HepG2 (cell line): Measurements from ENCODE around the gene CHN2.

Source experiments
- GABPA ChIP-seq, 2 experiments: IDR thresholded peaks; 2 replicates each; pipeline ENCODE4 v1.6.1; 2011 to 2016; ENCODE audit warnings: low read depth in 2 of 2, low read length in 1 of 2, missing biosample characterization in 1 of 2, missing genetic modification characterization in 1 of 2
- ZNF10 ChIP-seq: sonication (generic); formaldehyde crosslinking; IDR thresholded peaks from 2 replicates; pipeline ENCODE4 v1.4.0; 2020; ENCODE audit warnings: mild to moderate bottlenecking, low read depth, missing genetic modification reagents, borderline replicate concordance

DNA sequence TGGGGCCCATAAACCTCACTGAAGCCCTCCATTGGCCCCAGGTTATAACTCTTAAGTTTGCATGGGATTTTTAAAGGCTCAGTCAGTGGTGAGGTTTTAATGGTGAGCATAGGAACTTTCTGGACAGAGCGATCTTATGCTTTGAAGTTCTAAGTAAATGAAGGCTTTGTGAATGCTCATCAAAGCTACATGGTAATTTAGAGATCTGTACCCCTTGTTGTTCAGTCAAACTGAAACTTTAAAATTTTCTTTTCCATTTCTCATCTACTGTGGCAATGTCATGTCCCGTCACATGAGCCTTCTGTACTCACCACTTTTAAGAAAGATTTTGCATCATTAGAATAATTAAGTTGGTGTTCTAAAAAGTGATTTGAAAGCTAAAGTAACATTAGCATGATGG lies 39.9 kb downstream of the CHN2 start:
- TF ChIP-seq GABPA (IDR thresholded peaks at IDR 0.05; ENCODE audit: low read depth, low read length) (no peak), GABPA (CRISPR knock-in tag; IDR thresholded peaks at IDR 0.05; ENCODE audit: low read depth) (no peak), ZNF10 (CRISPR knock-in tag) (no peak)
